Measurements from ENCODE around the gene RAB6B. TPM values are rescaled to one million over a fixed set of nuclear protein-coding genes. Genes with fewer than 3 reads are reported as not detected.

The RAB6B gene
- total and polyA plus RNA-seq, 2 experiments from 2014 or later, result 1.2 to 3.9 TPM

DNA sequence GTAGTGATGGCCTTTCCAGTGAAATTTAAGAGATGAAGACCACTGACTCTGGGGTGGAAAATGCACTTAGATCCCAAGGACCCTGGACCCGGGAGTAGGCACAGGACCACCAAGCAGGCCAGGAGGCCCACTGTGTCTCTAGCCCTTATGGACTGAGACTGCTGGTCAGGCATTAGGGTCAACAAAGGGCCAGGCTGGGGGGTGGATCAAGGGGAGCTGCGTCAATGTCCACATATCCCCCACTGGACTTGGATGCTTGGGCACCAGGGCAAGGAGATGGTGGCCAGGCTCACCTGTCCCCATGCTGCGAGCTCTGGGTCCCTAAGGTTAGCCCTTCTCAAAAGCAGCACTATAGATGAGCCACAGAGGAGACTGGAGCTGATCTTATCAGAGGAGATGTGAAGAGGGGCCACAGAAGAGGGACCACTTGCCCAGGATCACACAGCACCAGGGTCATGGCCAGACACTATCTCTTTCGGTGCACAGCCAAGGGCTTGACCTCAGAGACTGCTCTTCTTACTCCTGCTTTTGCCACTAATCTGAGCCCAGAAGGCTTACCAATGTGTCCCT lies 14.7 kb downstream of the RAB6B start:
- H3K79me2 ChIP-seq (replicated peaks; ENCODE audit: insufficient read depth), result no peaks in the 10 kb centered on the region
- H3K27ac Mint-ChIP-seq, result no peak overlapping the region
- H3K27me3 ChIP-seq (ENCODE audit: insufficient read depth), result no peaks in the 10 kb centered on the region
- H3K27ac ChIP-seq (ENCODE audit: low read depth), result no peak overlapping the region
- no peaks in the 10 kb centered on the region for H3K4me1 Mint-ChIP-seq
- no peak for DNase-seq (ENCODE audit: low spot score)
- peaks cover 2% of the 10 kb centered on the region; the same call in 1 of the 3 replicates for H3K9me3 Mint-ChIP-seq
- TF ChIP-seq STAT1 (IDR thresholded peaks at IDR 0.05; ENCODE audit: unreplicated experiment) (no peak), EZH2 (IDR thresholded peaks at IDR 0.05; ENCODE audit: low read depth, unreplicated experiment) (no peak), EZH2phosphoT487 (IDR thresholded peaks at IDR 0.05; ENCODE audit: unreplicated experiment) (no peak), ZNF114 (CRISPR knock-in tag; IDR thresholded peaks at IDR 0.05) (no peak), NANOG (IDR thresholded peaks at IDR 0.05; ENCODE audit: borderline replicate concordance) (no peak), POLR2AphosphoS5 (IDR thresholded peaks at IDR 0.05; ENCODE audit: low read depth) (no peak), ZNF331 (CRISPR knock-in tag; IDR thresholded peaks at IDR 0.05; ENCODE audit: low read depth) (no peak), JUNB (IDR thresholded peaks at IDR 0.05; ENCODE audit: unreplicated experiment) (no peak), CREB1 (CRISPR knock-in tag; IDR thresholded peaks at IDR 0.05; ENCODE audit: low read depth) (no peak)
- TF ChIP-seq, protein P1, sequence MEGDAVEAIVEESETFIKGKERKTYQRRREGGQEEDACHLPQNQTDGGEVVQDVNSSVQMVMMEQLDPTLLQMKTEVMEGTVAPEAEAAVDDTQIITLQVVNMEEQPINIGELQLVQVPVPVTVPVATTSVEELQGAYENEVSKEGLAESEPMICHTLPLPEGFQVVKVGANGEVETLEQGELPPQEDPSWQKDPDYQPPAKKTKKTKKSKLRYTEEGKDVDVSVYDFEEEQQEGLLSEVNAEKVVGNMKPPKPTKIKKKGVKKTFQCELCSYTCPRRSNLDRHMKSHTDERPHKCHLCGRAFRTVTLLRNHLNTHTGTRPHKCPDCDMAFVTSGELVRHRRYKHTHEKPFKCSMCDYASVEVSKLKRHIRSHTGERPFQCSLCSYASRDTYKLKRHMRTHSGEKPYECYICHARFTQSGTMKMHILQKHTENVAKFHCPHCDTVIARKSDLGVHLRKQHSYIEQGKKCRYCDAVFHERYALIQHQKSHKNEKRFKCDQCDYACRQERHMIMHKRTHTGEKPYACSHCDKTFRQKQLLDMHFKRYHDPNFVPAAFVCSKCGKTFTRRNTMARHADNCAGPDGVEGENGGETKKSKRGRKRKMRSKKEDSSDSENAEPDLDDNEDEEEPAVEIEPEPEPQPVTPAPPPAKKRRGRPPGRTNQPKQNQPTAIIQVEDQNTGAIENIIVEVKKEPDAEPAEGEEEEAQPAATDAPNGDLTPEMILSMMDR (conservative IDR thresholded peaks at IDR 0.05; ENCODE audit: low read depth in 2 of 2), result no peak
- TF ChIP-seq, protein P2, sequence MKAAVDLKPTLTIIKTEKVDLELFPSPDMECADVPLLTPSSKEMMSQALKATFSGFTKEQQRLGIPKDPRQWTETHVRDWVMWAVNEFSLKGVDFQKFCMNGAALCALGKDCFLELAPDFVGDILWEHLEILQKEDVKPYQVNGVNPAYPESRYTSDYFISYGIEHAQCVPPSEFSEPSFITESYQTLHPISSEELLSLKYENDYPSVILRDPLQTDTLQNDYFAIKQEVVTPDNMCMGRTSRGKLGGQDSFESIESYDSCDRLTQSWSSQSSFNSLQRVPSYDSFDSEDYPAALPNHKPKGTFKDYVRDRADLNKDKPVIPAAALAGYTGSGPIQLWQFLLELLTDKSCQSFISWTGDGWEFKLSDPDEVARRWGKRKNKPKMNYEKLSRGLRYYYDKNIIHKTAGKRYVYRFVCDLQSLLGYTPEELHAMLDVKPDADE (IDR thresholded peaks at IDR 0.05), result no peak
- TF ChIP-seq, protein P3, sequence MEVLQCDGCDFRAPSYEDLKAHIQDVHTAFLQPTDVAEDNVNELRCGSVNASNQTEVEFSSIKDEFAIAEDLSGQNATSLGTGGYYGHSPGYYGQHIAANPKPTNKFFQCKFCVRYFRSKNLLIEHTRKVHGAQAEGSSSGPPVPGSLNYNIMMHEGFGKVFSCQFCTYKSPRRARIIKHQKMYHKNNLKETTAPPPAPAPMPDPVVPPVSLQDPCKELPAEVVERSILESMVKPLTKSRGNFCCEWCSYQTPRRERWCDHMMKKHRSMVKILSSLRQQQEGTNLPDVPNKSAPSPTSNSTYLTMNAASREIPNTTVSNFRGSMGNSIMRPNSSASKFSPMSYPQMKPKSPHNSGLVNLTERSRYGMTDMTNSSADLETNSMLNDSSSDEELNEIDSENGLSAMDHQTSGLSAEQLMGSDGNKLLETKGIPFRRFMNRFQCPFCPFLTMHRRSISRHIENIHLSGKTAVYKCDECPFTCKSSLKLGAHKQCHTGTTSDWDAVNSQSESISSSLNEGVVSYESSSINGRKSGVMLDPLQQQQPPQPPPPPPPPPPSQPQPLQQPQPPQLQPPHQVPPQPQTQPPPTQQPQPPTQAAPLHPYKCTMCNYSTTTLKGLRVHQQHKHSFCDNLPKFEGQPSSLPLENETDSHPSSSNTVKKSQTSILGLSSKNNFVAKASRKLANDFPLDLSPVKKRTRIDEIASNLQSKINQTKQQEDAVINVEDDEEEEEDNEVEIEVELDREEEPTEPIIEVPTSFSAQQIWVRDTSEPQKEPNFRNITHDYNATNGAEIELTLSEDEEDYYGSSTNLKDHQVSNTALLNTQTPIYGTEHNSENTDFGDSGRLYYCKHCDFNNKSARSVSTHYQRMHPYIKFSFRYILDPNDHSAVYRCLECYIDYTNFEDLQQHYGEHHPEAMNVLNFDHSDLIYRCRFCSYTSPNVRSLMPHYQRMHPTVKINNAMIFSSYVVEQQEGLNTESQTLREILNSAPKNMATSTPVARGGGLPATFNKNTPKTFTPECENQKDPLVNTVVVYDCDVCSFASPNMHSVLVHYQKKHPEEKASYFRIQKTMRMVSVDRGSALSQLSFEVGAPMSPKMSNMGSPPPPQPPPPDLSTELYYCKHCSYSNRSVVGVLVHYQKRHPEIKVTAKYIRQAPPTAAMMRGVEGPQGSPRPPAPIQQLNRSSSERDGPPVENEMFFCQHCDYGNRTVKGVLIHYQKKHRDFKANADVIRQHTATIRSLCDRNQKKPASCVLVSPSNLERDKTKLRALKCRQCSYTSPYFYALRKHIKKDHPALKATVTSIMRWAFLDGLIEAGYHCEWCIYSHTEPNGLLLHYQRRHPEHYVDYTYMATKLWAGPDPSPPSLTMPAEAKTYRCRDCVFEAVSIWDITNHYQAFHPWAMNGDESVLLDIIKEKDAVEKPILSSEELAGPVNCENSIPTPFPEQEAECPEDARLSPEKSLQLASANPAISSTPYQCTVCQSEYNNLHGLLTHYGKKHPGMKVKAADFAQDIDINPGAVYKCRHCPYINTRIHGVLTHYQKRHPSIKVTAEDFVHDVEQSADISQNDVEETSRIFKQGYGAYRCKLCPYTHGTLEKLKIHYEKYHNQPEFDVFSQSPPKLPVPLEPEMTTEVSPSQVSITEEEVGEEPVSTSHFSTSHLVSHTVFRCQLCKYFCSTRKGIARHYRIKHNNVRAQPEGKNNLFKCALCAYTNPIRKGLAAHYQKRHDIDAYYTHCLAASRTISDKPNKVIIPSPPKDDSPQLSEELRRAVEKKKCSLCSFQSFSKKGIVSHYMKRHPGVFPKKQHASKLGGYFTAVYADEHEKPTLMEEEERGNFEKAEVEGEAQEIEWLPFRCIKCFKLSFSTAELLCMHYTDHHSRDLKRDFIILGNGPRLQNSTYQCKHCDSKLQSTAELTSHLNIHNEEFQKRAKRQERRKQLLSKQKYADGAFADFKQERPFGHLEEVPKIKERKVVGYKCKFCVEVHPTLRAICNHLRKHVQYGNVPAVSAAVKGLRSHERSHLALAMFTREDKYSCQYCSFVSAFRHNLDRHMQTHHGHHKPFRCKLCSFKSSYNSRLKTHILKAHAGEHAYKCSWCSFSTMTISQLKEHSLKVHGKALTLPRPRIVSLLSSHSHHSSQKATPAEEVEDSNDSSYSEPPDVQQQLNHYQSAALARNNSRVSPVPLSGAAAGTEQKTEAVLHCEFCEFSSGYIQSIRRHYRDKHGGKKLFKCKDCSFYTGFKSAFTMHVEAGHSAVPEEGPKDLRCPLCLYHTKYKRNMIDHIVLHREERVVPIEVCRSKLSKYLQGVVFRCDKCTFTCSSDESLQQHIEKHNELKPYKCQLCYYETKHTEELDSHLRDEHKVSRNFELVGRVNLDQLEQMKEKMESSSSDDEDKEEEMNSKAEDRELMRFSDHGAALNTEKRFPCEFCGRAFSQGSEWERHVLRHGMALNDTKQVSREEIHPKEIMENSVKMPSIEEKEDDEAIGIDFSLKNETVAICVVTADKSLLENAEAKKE (CRISPR knock-in tag; IDR thresholded peaks at IDR 0.05), result no peak
- TF ChIP-seq, protein P4, sequence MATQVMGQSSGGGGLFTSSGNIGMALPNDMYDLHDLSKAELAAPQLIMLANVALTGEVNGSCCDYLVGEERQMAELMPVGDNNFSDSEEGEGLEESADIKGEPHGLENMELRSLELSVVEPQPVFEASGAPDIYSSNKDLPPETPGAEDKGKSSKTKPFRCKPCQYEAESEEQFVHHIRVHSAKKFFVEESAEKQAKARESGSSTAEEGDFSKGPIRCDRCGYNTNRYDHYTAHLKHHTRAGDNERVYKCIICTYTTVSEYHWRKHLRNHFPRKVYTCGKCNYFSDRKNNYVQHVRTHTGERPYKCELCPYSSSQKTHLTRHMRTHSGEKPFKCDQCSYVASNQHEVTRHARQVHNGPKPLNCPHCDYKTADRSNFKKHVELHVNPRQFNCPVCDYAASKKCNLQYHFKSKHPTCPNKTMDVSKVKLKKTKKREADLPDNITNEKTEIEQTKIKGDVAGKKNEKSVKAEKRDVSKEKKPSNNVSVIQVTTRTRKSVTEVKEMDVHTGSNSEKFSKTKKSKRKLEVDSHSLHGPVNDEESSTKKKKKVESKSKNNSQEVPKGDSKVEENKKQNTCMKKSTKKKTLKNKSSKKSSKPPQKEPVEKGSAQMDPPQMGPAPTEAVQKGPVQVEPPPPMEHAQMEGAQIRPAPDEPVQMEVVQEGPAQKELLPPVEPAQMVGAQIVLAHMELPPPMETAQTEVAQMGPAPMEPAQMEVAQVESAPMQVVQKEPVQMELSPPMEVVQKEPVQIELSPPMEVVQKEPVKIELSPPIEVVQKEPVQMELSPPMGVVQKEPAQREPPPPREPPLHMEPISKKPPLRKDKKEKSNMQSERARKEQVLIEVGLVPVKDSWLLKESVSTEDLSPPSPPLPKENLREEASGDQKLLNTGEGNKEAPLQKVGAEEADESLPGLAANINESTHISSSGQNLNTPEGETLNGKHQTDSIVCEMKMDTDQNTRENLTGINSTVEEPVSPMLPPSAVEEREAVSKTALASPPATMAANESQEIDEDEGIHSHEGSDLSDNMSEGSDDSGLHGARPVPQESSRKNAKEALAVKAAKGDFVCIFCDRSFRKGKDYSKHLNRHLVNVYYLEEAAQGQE (IDR thresholded peaks at IDR 0.05; ENCODE audit: unreplicated experiment), result no peak
- H3K36me3 Mint-ChIP-seq (ENCODE audit: low read depth), result peaks cover 5% of the 10 kb centered on the region; the same call in 1 of the 3 replicates
- H3K4me2 ChIP-seq, result no peak overlapping the region
- peaks cover 2% of the 10 kb centered on the region for H3K27me3 Mint-ChIP-seq (ENCODE audit: insufficient read depth, low read depth, poor library complexity)
- H4K20me1 ChIP-seq (replicated peaks; ENCODE audit: insufficient read depth), result no peaks in the 10 kb centered on the region
- H3K4me1 ChIP-seq (ENCODE audit: insufficient read depth), result no peaks in the 10 kb centered on the region
- no peaks in the 10 kb centered on the region for H3K36me3 ChIP-seq (ENCODE audit: insufficient read depth)
- no peak for ATAC-seq
- no peaks in the 10 kb centered on the region for H3K9me2 ChIP-seq (ENCODE audit: insufficient read depth)
- H3F3A ChIP-seq (replicated peaks; ENCODE audit: low read depth), result no peaks in the 10 kb centered on the region
- H3K4me3 Mint-ChIP-seq, result no peak overlapping the region
- no peak overlapping the region for H3K4me3 ChIP-seq
- H2AFZ ChIP-seq, result no peak overlapping the region
